Psoas muscle (tissue), 8 donors: ENCODE measurements around the gene MUC3A. TPM values are rescaled to one million over a fixed set of nuclear protein-coding genes. Genes with fewer than 3 reads are reported as not detected.

Experiments used
- ATAC-seq, 4 donors: fragments of 200-7000 bp; cut with Tn5 transposase; one replicate each; pipeline ENCODE4 v1.9.1; 2020; ENCODE audit warnings: moderate library complexity in 3 of 4, mild to moderate bottlenecking in 2 of 4
- DNase-seq, 2 donors: peaks; one replicate each; pipeline ENCODE4 v3.0.0-alpha.2; 2020
- H3K27ac ChIP-seq: fragments of 200-600 bp; one replicate; pipeline ENCODE4 v1.8.0; 2022
- H3K27me3 ChIP-seq, 3 donors: fragments of 200-600 bp in 1 of 3; one replicate each; pipeline versions ENCODE4 v1.6.1 to v1.8.0; 2013 to 2022; ENCODE audit warnings: low read length in 2 of 3, mild to moderate bottlenecking in 2 of 3, moderate library complexity in 1 of 3; ENCODE audit not compliant: insufficient read depth in 3 of 3
- H3K36me3 ChIP-seq, 2 donors: fragments of 200-600 bp in 1 of 2; one replicate each; pipeline versions ENCODE4 v1.6.1 to v1.8.0; 2013 to 2022; ENCODE audit warnings: low read depth in 1 of 2, mild to moderate bottlenecking in 1 of 2, moderate library complexity in 1 of 2; ENCODE audit not compliant: insufficient read depth in 1 of 2
- H3K4me1 ChIP-seq: fragments of 200-600 bp; one replicate; pipeline ENCODE4 v1.8.0; 2022
- H3K4me3 ChIP-seq: fragments of 200-600 bp; one replicate; pipeline ENCODE4 v1.8.0; 2022; ENCODE audit warnings: mild to moderate bottlenecking
- H3K9me3 ChIP-seq: fragments of 200-600 bp; one replicate; pipeline ENCODE4 v1.8.0; 2022
- WGBS, 3 donors: extraction: QIAGEN DNeasy Blood & Tissue Kit; methylation state at CpG; one replicate each; pipeline versions ENCODE4 v1.1.6 to v1.1.7; 2013; 5-methylcytosine and 5-hydroxymethylcytosine counted together
- intact Hi-C, 2 donors: fragments of 100-400 bp; cut with DNase I; formaldehyde crosslinking; loops; one replicate each; pipeline versions ENCODE4 v1.11.0 to v1.14.2; 2022
- polyA plus RNA-seq, 3 donors: library from polyadenylated mRNA; stranded (reverse); fragments of 200-250 nt; gene quantifications; one replicate each; pipeline ENCODE4 v1.2.3, GENCODE V29; 2013
- total RNA-seq, 4 donors: library from RNA; stranded (reverse); fragmentation: NEBNext Ultra II Directional in 2 of 4; extraction: Animal tissue kit (Norgen Biotek cat#: 25700) in 2 of 4; gene quantifications; one replicate each; pipeline versions ENCODE4 v1.2.1 to v1.2.4, GENCODE V29; 2021 to 2023
- TF ChIP-seq, protein P1 (sequence below): fragments of 200-600 bp; IDR thresholded peaks from one replicate; pipeline ENCODE4 v1.8.0; 2022; ENCODE audit warnings: antibody characterized with exemption
- donor health status: healthy with polysubstance abuse.
- donor health status: DM: no; HTN: no; CAD: no; lungs with moderate emphysema.
- donor health status: Bipolar disorder and iron deficiency.
- donor health status: healthy.
- donor health status: DM: yes; HTN: yes; CAD: no.
- donor health status: DM: no; HTN: no; CAD: no.
- donor health status: DM: no; HTN: no; CAD: no.
- donor health status: DM: yes; HTN: yes; CAD: no.

Gene MUC3A
- total and polyA plus RNA-seq, 7 donors, result 0.10 to 0.79 (median 0.30) TPM

DNA sequence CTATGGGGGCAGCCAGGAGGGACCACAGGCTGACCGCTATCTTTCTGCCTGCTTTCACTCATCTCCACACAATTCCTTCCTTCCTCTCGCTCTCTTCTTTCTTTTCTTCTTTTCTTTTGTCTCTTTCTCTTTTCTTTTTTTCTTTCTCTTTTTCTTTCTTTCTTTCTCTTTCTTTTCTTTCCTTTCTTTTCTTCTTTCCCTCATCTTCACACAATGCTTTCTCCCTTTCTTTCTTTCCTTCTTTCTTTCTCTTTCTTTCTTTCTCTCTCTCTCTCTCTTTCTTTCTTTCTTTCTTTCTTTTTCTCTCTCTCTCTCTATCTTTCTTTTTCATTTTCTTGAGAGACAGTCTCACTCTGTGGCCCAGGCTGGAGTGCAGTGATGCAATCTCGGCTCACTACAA is 13.2 kb downstream of the MUC3A start:
- H3K9me3 ChIP-seq, result no peaks in the 10 kb centered on the region
- H3K36me3 ChIP-seq, result no peaks in the 10 kb centered on the region
- no peak overlapping the region for H3K4me3 ChIP-seq
- DNase-seq, result no peak
- TF ChIP-seq, protein P1, sequence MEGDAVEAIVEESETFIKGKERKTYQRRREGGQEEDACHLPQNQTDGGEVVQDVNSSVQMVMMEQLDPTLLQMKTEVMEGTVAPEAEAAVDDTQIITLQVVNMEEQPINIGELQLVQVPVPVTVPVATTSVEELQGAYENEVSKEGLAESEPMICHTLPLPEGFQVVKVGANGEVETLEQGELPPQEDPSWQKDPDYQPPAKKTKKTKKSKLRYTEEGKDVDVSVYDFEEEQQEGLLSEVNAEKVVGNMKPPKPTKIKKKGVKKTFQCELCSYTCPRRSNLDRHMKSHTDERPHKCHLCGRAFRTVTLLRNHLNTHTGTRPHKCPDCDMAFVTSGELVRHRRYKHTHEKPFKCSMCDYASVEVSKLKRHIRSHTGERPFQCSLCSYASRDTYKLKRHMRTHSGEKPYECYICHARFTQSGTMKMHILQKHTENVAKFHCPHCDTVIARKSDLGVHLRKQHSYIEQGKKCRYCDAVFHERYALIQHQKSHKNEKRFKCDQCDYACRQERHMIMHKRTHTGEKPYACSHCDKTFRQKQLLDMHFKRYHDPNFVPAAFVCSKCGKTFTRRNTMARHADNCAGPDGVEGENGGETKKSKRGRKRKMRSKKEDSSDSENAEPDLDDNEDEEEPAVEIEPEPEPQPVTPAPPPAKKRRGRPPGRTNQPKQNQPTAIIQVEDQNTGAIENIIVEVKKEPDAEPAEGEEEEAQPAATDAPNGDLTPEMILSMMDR, result no peak
- intact Hi-C loops, result no loop called here
- H3K27me3 ChIP-seq, result peaks cover 0 to 72% (median 16%) of the 10 kb centered on the region in 3 donors
- WGBS, 3 donors, result 81 to 87% (median 85%) methylated on average over 3 of the region's 3 CpGs
- no peak for ATAC-seq
- peaks cover 7% of the 10 kb centered on the region for H3K4me1 ChIP-seq
- no peak overlapping the region for H3K27ac ChIP-seq

DNA sequence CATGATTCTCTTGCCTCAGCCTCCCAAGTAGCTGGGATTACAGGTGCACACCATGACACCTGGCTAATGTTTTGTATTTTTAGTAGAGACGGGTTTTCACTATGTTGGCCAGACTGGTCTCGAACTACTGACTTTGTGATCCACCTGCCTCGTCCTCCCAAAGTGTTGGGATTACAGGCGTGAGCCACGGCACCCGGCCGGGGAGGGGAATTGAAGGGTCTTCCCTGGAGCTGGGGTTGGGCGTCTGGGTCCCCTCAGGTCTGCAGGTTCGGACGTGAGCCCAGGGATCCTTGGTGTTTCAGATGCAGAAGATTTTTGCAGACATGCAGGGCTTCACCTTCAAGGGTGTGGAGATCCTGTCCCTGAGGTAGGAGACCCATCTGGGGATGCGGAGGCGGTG is 14.1 kb downstream of the MUC3A start:
- Histone ChIP-seq H3K4me1 (peaks cover 7% of the 10 kb centered on the region), H3K36me3 (no peaks in the 10 kb centered on the region), H3K4me3 (no peak overlapping the region), H3K27me3 (peaks cover 0 to 74% (median 15%) of the 10 kb centered on the region in 3 donors), H3K9me3 (no peaks in the 10 kb centered on the region), H3K27ac (no peak overlapping the region)
- no peak for ATAC-seq
- TF ChIP-seq, protein P1, result no peak
- intact Hi-C loops, result no loop called here
- DNase-seq, result no peak
- whole genome bisulfite sequencing, 3 donors, result 71 to 79% (median 75%) methylated on average over 12 of the region's 12 CpGs

DNA sequence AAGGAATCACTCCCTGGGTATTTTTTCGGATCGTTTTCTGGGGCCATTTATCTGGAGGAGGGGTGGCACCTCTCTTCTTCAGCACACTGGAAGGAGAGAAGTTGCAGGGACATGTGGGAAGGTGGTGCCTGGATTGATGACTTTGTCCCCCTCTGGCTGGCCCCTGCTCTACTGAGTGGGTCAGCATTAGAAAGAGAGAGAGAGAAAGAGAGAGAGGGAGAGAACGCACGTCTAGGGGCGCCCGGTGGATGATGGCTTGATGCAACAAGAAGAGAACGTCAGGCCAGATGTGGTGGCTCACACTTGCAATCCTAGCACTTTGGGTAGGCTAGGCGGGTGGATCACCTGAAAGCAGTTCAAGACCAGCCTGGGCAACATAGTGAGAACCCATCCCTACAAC is 14.5 kb downstream of the MUC3A start:
- Histone ChIP-seq H3K4me3 (no peak overlapping the region), H3K4me1 (peaks cover 7% of the 10 kb centered on the region), H3K27me3 (peaks cover 0 to 79% (median 17%) of the 10 kb centered on the region in 3 donors), H3K27ac (no peak overlapping the region), H3K36me3 (no peaks in the 10 kb centered on the region), H3K9me3 (no peaks in the 10 kb centered on the region)
- intact Hi-C loops, result no loop called here
- 72 to 74% (median 74%) methylated on average over 8 of the region's 8 CpGs for WGBS, 3 donors
- DNase-seq (no peak), ATAC-seq (no peak)
- TF ChIP-seq, protein P1, result no peak

DNA sequence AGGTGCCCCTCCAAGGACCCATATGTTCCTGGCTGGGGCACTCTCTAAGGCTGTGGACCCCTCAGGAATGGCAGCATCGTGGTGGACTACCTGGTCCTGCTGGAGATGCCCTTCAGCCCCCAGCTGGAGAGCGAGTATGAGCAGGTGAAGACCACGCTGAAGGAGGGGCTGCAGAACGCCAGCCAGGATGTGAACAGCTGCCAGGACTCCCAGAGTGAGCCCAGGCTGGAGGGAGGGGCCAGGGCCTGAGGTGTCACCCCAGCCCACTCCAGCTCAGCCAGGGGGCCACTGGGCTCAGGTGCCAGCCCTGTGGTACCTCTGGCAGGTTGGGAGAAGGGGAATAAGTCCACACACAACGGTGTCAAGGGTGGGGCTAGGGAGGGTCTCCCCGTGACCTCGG is 15.3 kb downstream of the MUC3A start:
- no peak overlapping the region for H3K4me3 ChIP-seq
- DNase-seq (no peak), ATAC-seq (no peak)
- intact Hi-C loops, result loop anchor here in 1 of 2 donors (5.0 kb wide), 1 partner anchor 93 kb away; no protein-coding TSS in a partner anchor
- H3K4me1 ChIP-seq, result peaks cover 7% of the 10 kb centered on the region
- WGBS, 3 donors, result 33 to 42% (median 35%) methylated on average over 7 of the region's 7 CpGs
- H3K27ac ChIP-seq, result no peak overlapping the region
- H3K36me3 ChIP-seq, result no peaks in the 10 kb centered on the region
- H3K27me3 ChIP-seq, result peaks cover 0 to 80% (median 20%) of the 10 kb centered on the region in 3 donors
- H3K9me3 ChIP-seq, result no peaks in the 10 kb centered on the region
- TF ChIP-seq, protein P1, result no peak
